ENCODE results near the gene CUX1. TPM values are rescaled to one million over a fixed set of nuclear protein-coding genes. Genes with fewer than 3 reads are reported as not detected.
"Not testable (repeated sequence)": the region's sequence is repeated elsewhere in the genome, so short reads cannot be mapped to it uniquely, and the experiment has no call there.

Gene CUX1
- total RNA-seq, 1 donor from 2014 or later = 53.3 TPM

GRCh38 chr7:102322202-102322715, 504.8 kb downstream of the CUX1 start:
- ATAC-seq = no peak

GRCh38 chr7:102323914-102324195, 506.4 kb downstream of the CUX1 start:
- no peak for ATAC-seq

- ATAC-seq = not testable (repeated sequence)
Measured at GRCh38 chr7:102325106-102325505, 507.7 kb downstream of the CUX1 start.

- no peak for ATAC-seq
Measured at GRCh38 chr7:102326157-102326889, 508.9 kb downstream of the CUX1 start.

GRCh38 chr7:102327183-102327582, 509.8 kb downstream of the CUX1 start:
- ATAC-seq = not testable (repeated sequence)

- ATAC-seq = not testable (repeated sequence)
Measured at GRCh38 chr7:102328863-102329262, 511.4 kb downstream of the CUX1 start.

- not testable (repeated sequence) for ATAC-seq
Measured at GRCh38 chr7:102329366-102329765, 511.9 kb downstream of the CUX1 start.

GRCh38 chr7:102330666-102331460, 513.4 kb downstream of the CUX1 start:
- ATAC-seq = not testable (repeated sequence)

Other genes with a start within 250 kb of the CUX1 start
- not detected for gene MYL10, start 188.3 kb upstream of the CUX1 start, total RNA-seq